ENCODE data around the gene CLEC19A. TPM values are rescaled to one million over a fixed set of nuclear protein-coding genes. Genes with fewer than 3 reads are reported as not detected.

Gene CLEC19A
- polyA plus RNA-seq (2013), result not detected in 2 replicates

GRCh38 chr16:19285431-19285830 is at the start of gene CLEC19A:
TSS of gene CLEC19A (plus strand) at chr16:19285731. CDS start at chr16:19285852, 121 bp downstream.
- Histone ChIP-seq H4K8ac (ENCODE audit: low read depth, low read length) (no peak within 1 kb of the TSS), H4K12ac (ENCODE audit: low read depth, low read length) (no peak within 1 kb of the TSS)

GRCh38 chr16:19235886-19236285 is 49.6 kb upstream of the CLEC19A start:
- no peak overlapping the region for H4K8ac ChIP-seq (ENCODE audit: low read depth, low read length)
- no peak overlapping the region for H3K18ac ChIP-seq (ENCODE audit: low read length)
- no peak overlapping the region for H2AFZ ChIP-seq (ENCODE audit: insufficient read depth, low read length, poor library complexity)
- H3K4me2 ChIP-seq (ENCODE audit: low read length), result no peak overlapping the region
- no peak overlapping the region for H2BK12ac ChIP-seq (ENCODE audit: low read length)
- H3K14ac ChIP-seq (ENCODE audit: low read length), result no peak overlapping the region
- H4K12ac ChIP-seq (ENCODE audit: low read depth, low read length), result no peak overlapping the region
- no peak overlapping the region for H3K27ac ChIP-seq (ENCODE audit: low read depth, low read length)
- no peaks in the 10 kb centered on the region for H3K79me2 ChIP-seq (ENCODE audit: control insufficient read depth, insufficient read depth, low read length, poor library complexity)
- peaks cover 5% of the 10 kb centered on the region for H3K9me3 ChIP-seq (ENCODE audit: insufficient read depth, low read depth, low read length)
- no peak overlapping the region for H3K23ac ChIP-seq (ENCODE audit: low read length)
- no peak overlapping the region for H2BK120ac ChIP-seq (ENCODE audit: insufficient read depth, low read length, poor library complexity)
- H3K27me3 ChIP-seq (ENCODE audit: insufficient read depth, low read length), result no peaks in the 10 kb centered on the region
- H2AK5ac ChIP-seq (ENCODE audit: low read length), result no peak overlapping the region
- H3K4ac ChIP-seq (ENCODE audit: low read depth, low read length), result no peak overlapping the region
- no peak overlapping the region for H2BK5ac ChIP-seq (ENCODE audit: low read depth, low read length, poor library complexity)
- no CpG with 5 or more reads among the region's 4 CpGs for WGBS (ENCODE audit: extremely low coverage, insufficient coverage, insufficient read length)
- H3K4me1 ChIP-seq (ENCODE audit: control insufficient read depth in 1 of 2, insufficient read depth in 2 of 2, low read length in 2 of 2), result no peaks in the 10 kb centered on the region
- H3K36me3 ChIP-seq (ENCODE audit: control insufficient read depth in 1 of 2, insufficient read depth in 2 of 2, low read length in 2 of 2), result no peaks in the 10 kb centered on the region
- H3K79me1 ChIP-seq (ENCODE audit: low read length), result no peaks in the 10 kb centered on the region
- no peak overlapping the region for H4K91ac ChIP-seq (ENCODE audit: low read depth, low read length)
- no peak overlapping the region for H3K9ac ChIP-seq (ENCODE audit: low read length)
- H3K4me3 ChIP-seq (ENCODE audit: low read depth, low read length), result no peak overlapping the region
- DNase-seq, result no peak

More at GRCh38 chr16:19285431-19285830, at the start of gene CLEC19A:
- H3K23ac ChIP-seq (ENCODE audit: low read length), result no peak within 1 kb of the TSS
- H4K91ac ChIP-seq (ENCODE audit: low read depth, low read length), result no peak within 1 kb of the TSS
- no peak within 1 kb of the TSS for H2AFZ ChIP-seq (ENCODE audit: insufficient read depth, low read length, poor library complexity)
- H3K79me2 ChIP-seq (ENCODE audit: control insufficient read depth, insufficient read depth, low read length, poor library complexity), result no peaks in the 10 kb centered on the region
- H2BK5ac ChIP-seq (ENCODE audit: low read depth, low read length, poor library complexity), result no peak within 1 kb of the TSS
- H3K9ac ChIP-seq (ENCODE audit: low read length), result no peak within 1 kb of the TSS
- no peaks in the 10 kb centered on the region for H3K27me3 ChIP-seq (ENCODE audit: insufficient read depth, low read length)
- no peak within 1 kb of the TSS for H3K4me2 ChIP-seq (ENCODE audit: low read length)
- no CpG with 5 or more reads among the region's 2 CpGs for WGBS (ENCODE audit: extremely low coverage, insufficient coverage, insufficient read length)
- H3K9me3 ChIP-seq (ENCODE audit: insufficient read depth, low read depth, low read length), result no peaks in the 10 kb centered on the region
- no peak within 1 kb of the TSS for H3K4ac ChIP-seq (ENCODE audit: low read depth, low read length)
- H2BK120ac ChIP-seq (ENCODE audit: insufficient read depth, low read length, poor library complexity), result no peak within 1 kb of the TSS
- no peak within 1 kb of the TSS for H3K14ac ChIP-seq (ENCODE audit: low read length)
- no peaks in the 10 kb centered on the region for H3K4me1 ChIP-seq (ENCODE audit: control insufficient read depth in 1 of 2, insufficient read depth in 2 of 2, low read length in 2 of 2)
- no peak within 1 kb of the TSS for H3K4me3 ChIP-seq (ENCODE audit: low read depth, low read length)
- H3K79me1 ChIP-seq (ENCODE audit: low read length), result no peaks in the 10 kb centered on the region
- no peak for DNase-seq
- no peak within 1 kb of the TSS for H2BK12ac ChIP-seq (ENCODE audit: low read length)
- no peak within 1 kb of the TSS for H3K27ac ChIP-seq (ENCODE audit: low read depth, low read length)
- H3K18ac ChIP-seq (ENCODE audit: low read length), result no peak within 1 kb of the TSS
- no peak within 1 kb of the TSS for H2AK5ac ChIP-seq (ENCODE audit: low read length)
- H3K36me3 ChIP-seq (ENCODE audit: control insufficient read depth in 1 of 2, insufficient read depth in 2 of 2, low read length in 2 of 2), result no peaks in the 10 kb centered on the region

GRCh38 chr16:19236561-19237209 is 48.8 kb upstream of the CLEC19A start:
- Histone ChIP-seq H3K14ac (ENCODE audit: low read length) (no peak overlapping the region), H3K4ac (ENCODE audit: low read depth, low read length) (no peak overlapping the region)

GRCh38 chr16:19238406-19238805 is 47.1 kb upstream of the CLEC19A start:
- Histone ChIP-seq H4K8ac (ENCODE audit: low read depth, low read length) (no peak overlapping the region), H3K4ac (ENCODE audit: low read depth, low read length) (no peak overlapping the region), H3K79me1 (ENCODE audit: low read length) (no peaks in the 10 kb centered on the region), H2AFZ (ENCODE audit: insufficient read depth, low read length, poor library complexity) (no peak overlapping the region), H3K18ac (ENCODE audit: low read length) (no peak overlapping the region), H3K23ac (ENCODE audit: low read length) (no peak overlapping the region), H4K12ac (ENCODE audit: low read depth, low read length) (no peak overlapping the region), H2BK120ac (ENCODE audit: insufficient read depth, low read length, poor library complexity) (no peak overlapping the region), H3K4me1 (ENCODE audit: control insufficient read depth in 1 of 2, insufficient read depth in 2 of 2, low read length in 2 of 2) (no peaks in the 10 kb centered on the region), H2BK5ac (ENCODE audit: low read depth, low read length, poor library complexity) (no peak overlapping the region), H3K79me2 (ENCODE audit: control insufficient read depth, insufficient read depth, low read length, poor library complexity) (no peaks in the 10 kb centered on the region), H3K4me2 (ENCODE audit: low read length) (no peak overlapping the region), H3K14ac (ENCODE audit: low read length) (no peak overlapping the region), H3K27me3 (ENCODE audit: insufficient read depth, low read length) (no peaks in the 10 kb centered on the region), H3K36me3 (ENCODE audit: control insufficient read depth in 1 of 2, insufficient read depth in 2 of 2, low read length in 2 of 2) (no peaks in the 10 kb centered on the region), H3K27ac (ENCODE audit: low read depth, low read length) (no peak overlapping the region), H4K91ac (ENCODE audit: low read depth, low read length) (no peak overlapping the region), H2BK12ac (ENCODE audit: low read length) (no peak overlapping the region), H3K4me3 (ENCODE audit: low read depth, low read length) (no peak overlapping the region), H3K9ac (ENCODE audit: low read length) (no peak overlapping the region), H3K9me3 (ENCODE audit: insufficient read depth, low read depth, low read length) (peaks cover 6% of the 10 kb centered on the region), H2AK5ac (ENCODE audit: low read length) (no peak overlapping the region)
- DNase-seq, result no peak
- WGBS (ENCODE audit: extremely low coverage, insufficient coverage, insufficient read length), result no CpG with 5 or more reads among the region's 4 CpGs

More at GRCh38 chr16:19236561-19237209, 48.8 kb upstream of the CLEC19A start:
- no peak overlapping the region for H3K4me2 ChIP-seq (ENCODE audit: low read length)
- H2BK120ac ChIP-seq (ENCODE audit: insufficient read depth, low read length, poor library complexity), result no peak overlapping the region
- DNase-seq, result peak; percentile 22 to 41
- no peaks in the 10 kb centered on the region for H3K4me1 ChIP-seq (ENCODE audit: control insufficient read depth in 1 of 2, insufficient read depth in 2 of 2, low read length in 2 of 2)
- no peak overlapping the region for H2AFZ ChIP-seq (ENCODE audit: insufficient read depth, low read length, poor library complexity)
- H4K91ac ChIP-seq (ENCODE audit: low read depth, low read length), result no peak overlapping the region
- H3K9me3 ChIP-seq (ENCODE audit: insufficient read depth, low read depth, low read length), result peaks cover 5% of the 10 kb centered on the region
- H4K12ac ChIP-seq (ENCODE audit: low read depth, low read length), result no peak overlapping the region
- no peak overlapping the region for H3K27ac ChIP-seq (ENCODE audit: low read depth, low read length)
- no peaks in the 10 kb centered on the region for H3K79me1 ChIP-seq (ENCODE audit: low read length)
- no peak overlapping the region for H3K4me3 ChIP-seq (ENCODE audit: low read depth, low read length)
- H3K18ac ChIP-seq (ENCODE audit: low read length), result no peak overlapping the region
- no peak overlapping the region for H2BK12ac ChIP-seq (ENCODE audit: low read length)
- no peak overlapping the region for H3K9ac ChIP-seq (ENCODE audit: low read length)
- no peaks in the 10 kb centered on the region for H3K79me2 ChIP-seq (ENCODE audit: control insufficient read depth, insufficient read depth, low read length, poor library complexity)
- no peak overlapping the region for H4K8ac ChIP-seq (ENCODE audit: low read depth, low read length)
- no peaks in the 10 kb centered on the region for H3K36me3 ChIP-seq (ENCODE audit: control insufficient read depth in 1 of 2, insufficient read depth in 2 of 2, low read length in 2 of 2)
- H2BK5ac ChIP-seq (ENCODE audit: low read depth, low read length, poor library complexity), result no peak overlapping the region
- H2AK5ac ChIP-seq (ENCODE audit: low read length), result no peak overlapping the region
- no CpG with 5 or more reads among the region's 4 CpGs for WGBS (ENCODE audit: extremely low coverage, insufficient coverage, insufficient read length)
- no peaks in the 10 kb centered on the region for H3K27me3 ChIP-seq (ENCODE audit: insufficient read depth, low read length)
- H3K23ac ChIP-seq (ENCODE audit: low read length), result no peak overlapping the region
